Measurements from ENCODE around the gene AOPEP.

GRCh38 chr9:94717761-94718160 lies 8.7 kb upstream of the AOPEP start:
- no peak for TF ChIP-seq CTCF (conservative IDR thresholded peaks at IDR 0.05)
- no peak for TF ChIP-seq ZFX (IDR thresholded peaks at IDR 0.05)
